ENCODE results near the gene MDH1B. TPM values are rescaled to one million over a fixed set of nuclear protein-coding genes. Genes with fewer than 3 reads are reported as not detected.

MDH1B gene
- total and polyA plus RNA-seq, 12 donors: 0.12 to 2.8 (median 1.0) TPM

- no peak for TF ChIP-seq CTCF (IDR thresholded peaks at IDR 0.05)
- WGBS, 2 donors: 73 to 83% methylated on average over 4 of the region's 4 CpGs
- no peak overlapping the region for H3K4me3 ChIP-seq
- H3K27ac ChIP-seq: no peak overlapping the region
- H3K36me3 ChIP-seq: no peaks in the 10 kb centered on the region
- no peaks in the 10 kb centered on the region for H3K4me1 ChIP-seq
- DNase-seq (no peak), ATAC-seq (no peak)
- H3K27me3 ChIP-seq: peaks cover 0 to 12% (median 0%) of the 10 kb centered on the region in 7 donors
- no peaks in the 10 kb centered on the region for H3K9me3 ChIP-seq
- intact Hi-C loops (cut with DNase I): no loop called here
Observed at GRCh38 chr2:206713746-206714145, 51.4 kb downstream of the MDH1B start.

GRCh38 chr2:206708286-206708685 lies 56.8 kb downstream of the MDH1B start:
- Histone ChIP-seq H3K27me3 (peaks cover 0 to 20% (median 0%) of the 10 kb centered on the region in 7 donors), H3K9me3 (no peaks in the 10 kb centered on the region), H3K4me3 (no peak overlapping the region), H3K27ac (no peak overlapping the region), H3K36me3 (no peaks in the 10 kb centered on the region), H3K4me1 (no peaks in the 10 kb centered on the region)
- WGBS, 2 donors: 72 to 77% methylated on average over 5 of the region's 5 CpGs
- DNase-seq (no peak), ATAC-seq (no peak)
- intact Hi-C loops (cut with DNase I): no loop called here
- no peak for TF ChIP-seq CTCF (IDR thresholded peaks at IDR 0.05)

- H3K4me3 ChIP-seq: no peak overlapping the region
- H3K36me3 ChIP-seq: no peaks in the 10 kb centered on the region
- intact Hi-C loops (cut with DNase I): no loop called here
- TF ChIP-seq CTCF (IDR thresholded peaks at IDR 0.05): no peak
- H3K9me3 ChIP-seq: no peaks in the 10 kb centered on the region
- peaks cover 0 to 28% (median 0%) of the 10 kb centered on the region in 7 donors for H3K27me3 ChIP-seq
- no peak overlapping the region for H3K27ac ChIP-seq
- WGBS, 2 donors: 77 to 78% methylated on average over 10 of the region's 10 CpGs
- no peaks in the 10 kb centered on the region for H3K4me1 ChIP-seq
- DNase-seq (no peak), ATAC-seq (no peak)
Observed at GRCh38 chr2:206707164-206707701, 57.9 kb downstream of the MDH1B start.

GRCh38 chr2:206701952-206702605 lies 63.0 kb downstream of the MDH1B start:
- Histone ChIP-seq H3K4me3 (no peak overlapping the region), H3K4me1 (peaks cover 0 to 6% (median 0%) of the 10 kb centered on the region in 9 donors), H3K27ac (no peak overlapping the region), H3K27me3 (peaks cover 0 to 48% (median 10%) of the 10 kb centered on the region in 7 donors), H3K9me3 (no peaks in the 10 kb centered on the region), H3K36me3 (no peaks in the 10 kb centered on the region)
- ATAC-seq (no peak), DNase-seq (no peak)
- 51 to 52% methylated on average over 8 of the region's 8 CpGs for WGBS, 2 donors
- no peak for TF ChIP-seq CTCF (IDR thresholded peaks at IDR 0.05)
- intact Hi-C loops (cut with DNase I): no loop called here
